Loucy (cell line): ENCODE data around the gene KNG1.
"Not testable (repeated sequence)": the region's sequence is repeated elsewhere in the genome, so short reads cannot be mapped to it uniquely, and the experiment has no call there.

Source experiments
- H2AFZ ChIP-seq: fragments of 200-600 bp; sonication (generic); 2 replicates; pipeline ENCODE4 v1.6.0; 2016; ENCODE audit warnings: antibody characterized with exemption, mild to moderate bottlenecking, low read length, moderate library complexity
- H3F3A ChIP-seq: fragments of 200-600 bp; 2 replicates; pipeline ENCODE4 v1.6.0; 2016; ENCODE audit warnings: antibody characterized with exemption, low read depth, mild to moderate bottlenecking
- H3K27me3 ChIP-seq: fragments of 200-600 bp; sonication (generic); 2 replicates; pipeline ENCODE4 v1.6.1; 2014; ENCODE audit warnings: low read length, mild to moderate bottlenecking; ENCODE audit not compliant: insufficient read depth, poor library complexity, severe bottlenecking
- H3K36me3 ChIP-seq: fragments of 200-600 bp; sonication (generic); 2 replicates; pipeline ENCODE4 v1.6.1; 2016; ENCODE audit warnings: low read length; ENCODE audit not compliant: insufficient read depth
- H3K4me1 ChIP-seq: fragments of 200-600 bp; sonication (generic); 2 replicates; pipeline ENCODE4 v1.5.1; 2014; ENCODE audit warnings: low read length, mild to moderate bottlenecking; ENCODE audit not compliant: insufficient read depth, poor library complexity, severe bottlenecking
- H3K4me2 ChIP-seq: fragments of 200-600 bp; sonication (generic); 2 replicates; pipeline ENCODE4 v1.6.0; 2014; ENCODE audit warnings: antibody characterized with exemption, low read length, low read depth, mild to moderate bottlenecking; ENCODE audit not compliant: poor library complexity, severe bottlenecking
- H3K4me3 ChIP-seq: fragments of 200-600 bp; sonication (generic); 2 replicates; pipeline ENCODE4 v1.5.1; 2014; ENCODE audit warnings: low read length, mild to moderate bottlenecking, mixed read lengths; ENCODE audit not compliant: poor library complexity, severe bottlenecking
- H3K79me2 ChIP-seq: fragments of 200-600 bp; sonication (generic); 2 replicates; pipeline ENCODE4 v1.6.1; 2014; ENCODE audit warnings: low read length; ENCODE audit not compliant: insufficient read depth
- H3K9ac ChIP-seq: fragments of 200-600 bp; sonication (generic); 2 replicates; pipeline ENCODE4 v1.6.0; 2014; ENCODE audit warnings: mild to moderate bottlenecking, low read depth, low read length, moderate library complexity; ENCODE audit not compliant: poor library complexity, severe bottlenecking
- H3K9me2 ChIP-seq: fragments of 200-600 bp; sonication (generic); replicated peaks from 2 replicates; pipeline ENCODE4 v1.6.1; 2016; ENCODE audit warnings: low read depth, low read length, mixed read lengths
- H3K9me3 ChIP-seq: fragments of 200-600 bp; sonication (generic); 2 replicates; pipeline ENCODE4 v1.6.1; 2014; ENCODE audit warnings: mild to moderate bottlenecking, antibody characterized with exemption, low read length, low read depth; ENCODE audit not compliant: insufficient read depth
- H4K20me1 ChIP-seq: fragments of 200-600 bp; sonication (generic); 2 replicates; pipeline ENCODE4 v1.6.0; 2014; ENCODE audit warnings: antibody characterized with exemption, low read length, mild to moderate bottlenecking; ENCODE audit not compliant: insufficient read depth, poor library complexity, severe bottlenecking
- CTCF ChIP-seq: fragments of 200-600 bp; sonication (generic); conservative IDR thresholded peaks from 2 replicates; pipeline ENCODE4 v1.5.1; 2014; ENCODE audit warnings: mild to moderate bottlenecking, antibody characterized with exemption, low read length
- EZH2phosphoT487 ChIP-seq: fragments of 200-600 bp; IDR thresholded peaks from 2 replicates; pipeline ENCODE4 v1.6.1; 2018; ENCODE audit warnings: antibody characterized with exemption, mild to moderate bottlenecking, moderate library complexity, borderline replicate concordance

Gene KNG1

GRCh38 chr3:186687120-186687651 lies 30.0 kb upstream of the KNG1 start:
- Histone ChIP-seq H3K27me3 (no peaks in the 10 kb centered on the region), H3K4me2 (no peak overlapping the region), H2AFZ (no peak overlapping the region), H3K9me3 (no peaks in the 10 kb centered on the region; the same call in 1 of the 2 replicates), H3K36me3 (no peaks in the 10 kb centered on the region), H3K79me2 (no peaks in the 10 kb centered on the region), H3K4me3 (no peak overlapping the region), H3K4me1 (no peaks in the 10 kb centered on the region), H3K9me2 (no peaks in the 10 kb centered on the region), H3F3A (no peaks in the 10 kb centered on the region), H3K9ac (no peak overlapping the region), H4K20me1 (no peaks in the 10 kb centered on the region)
- TF ChIP-seq EZH2phosphoT487: no peak
- TF ChIP-seq CTCF: no peak

- H3K9ac ChIP-seq, H3K79me2 ChIP-seq, H3K4me2 ChIP-seq, H3K9me2 ChIP-seq, H3K27me3 ChIP-seq, H3F3A ChIP-seq, H3K36me3 ChIP-seq, H3K4me3 ChIP-seq, H3K4me1 ChIP-seq, H2AFZ ChIP-seq, H4K20me1 ChIP-seq, H3K9me3 ChIP-seq: not testable (repeated sequence)
Observed at GRCh38 chr3:186690304-186690703, 26.9 kb upstream of the KNG1 start.

DNA sequence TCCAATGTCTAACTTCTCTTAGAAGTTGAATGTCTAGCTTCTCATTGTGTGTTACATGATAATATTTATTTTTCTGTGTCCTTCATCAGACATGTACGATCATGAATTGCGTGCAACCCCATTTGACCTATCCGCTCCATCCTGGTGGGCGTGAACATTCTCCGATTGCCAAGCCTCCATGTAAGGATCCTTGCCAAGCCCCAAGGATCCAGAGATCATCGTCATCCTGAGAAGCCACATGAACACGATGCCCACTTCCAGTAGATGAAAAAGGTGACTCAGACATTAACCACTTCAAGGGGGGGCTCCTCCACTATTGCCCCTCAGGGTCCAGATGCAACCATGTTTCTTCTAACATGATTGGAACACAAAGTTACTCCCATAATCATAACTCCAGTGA lies 25.5 kb upstream of the KNG1 start:
- Histone ChIP-seq H3K9me3 (no peaks in the 10 kb centered on the region), H3K79me2 (no peaks in the 10 kb centered on the region), H2AFZ (no peak overlapping the region), H3K36me3 (no peaks in the 10 kb centered on the region), H3K9me2 (no peaks in the 10 kb centered on the region), H3K27me3 (no peaks in the 10 kb centered on the region), H4K20me1 (no peaks in the 10 kb centered on the region), H3K4me1 (no peaks in the 10 kb centered on the region), H3F3A (no peaks in the 10 kb centered on the region), H3K4me3 (no peak overlapping the region), H3K4me2 (no peak overlapping the region), H3K9ac (no peak overlapping the region)
- no peak for TF ChIP-seq EZH2phosphoT487
- no peak for TF ChIP-seq CTCF

DNA sequence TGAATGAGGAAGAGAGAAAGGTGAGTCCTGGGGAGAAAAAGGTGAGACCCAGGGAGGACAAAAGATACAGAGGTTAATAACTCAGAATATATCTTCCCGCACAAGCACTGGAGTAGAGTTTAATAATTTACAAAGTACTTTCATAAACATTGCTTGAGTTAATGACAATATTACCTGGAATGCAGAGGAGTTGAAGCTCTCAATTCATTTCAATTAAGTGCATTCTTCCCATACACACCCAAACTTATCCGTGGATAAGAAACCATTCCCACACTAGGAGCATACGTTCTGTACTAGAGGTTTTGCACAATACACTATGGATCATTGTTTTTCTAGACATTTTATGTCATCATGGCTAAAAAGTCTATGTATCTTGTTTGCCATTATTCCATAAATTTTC lies 23.3 kb upstream of the KNG1 start:
- H2AFZ ChIP-seq: no peak overlapping the region
- no peaks in the 10 kb centered on the region for H3K9me2 ChIP-seq
- H3K36me3 ChIP-seq: no peaks in the 10 kb centered on the region
- H3K27me3 ChIP-seq: no peaks in the 10 kb centered on the region
- no peaks in the 10 kb centered on the region for H3K4me1 ChIP-seq
- no peaks in the 10 kb centered on the region for H4K20me1 ChIP-seq
- no peak overlapping the region for H3K4me3 ChIP-seq
- H3F3A ChIP-seq: no peaks in the 10 kb centered on the region
- no peaks in the 10 kb centered on the region for H3K9me3 ChIP-seq
- H3K79me2 ChIP-seq: no peaks in the 10 kb centered on the region
- no peak overlapping the region for H3K9ac ChIP-seq
- TF ChIP-seq CTCF (no peak), EZH2phosphoT487 (no peak)
- H3K4me2 ChIP-seq: no peak overlapping the region
